GM19099 (cell line): ENCODE results near the gene MRPL30.

Source experiments
- POLR2A ChIP-seq: IDR thresholded peaks from 3 replicates; pipeline ENCODE4 v1.6.1; 2011; ENCODE audit warnings: low read depth; ENCODE audit not compliant: insufficient read length; ENCODE audit errors: extremely low read depth

The MRPL30 gene

DNA sequence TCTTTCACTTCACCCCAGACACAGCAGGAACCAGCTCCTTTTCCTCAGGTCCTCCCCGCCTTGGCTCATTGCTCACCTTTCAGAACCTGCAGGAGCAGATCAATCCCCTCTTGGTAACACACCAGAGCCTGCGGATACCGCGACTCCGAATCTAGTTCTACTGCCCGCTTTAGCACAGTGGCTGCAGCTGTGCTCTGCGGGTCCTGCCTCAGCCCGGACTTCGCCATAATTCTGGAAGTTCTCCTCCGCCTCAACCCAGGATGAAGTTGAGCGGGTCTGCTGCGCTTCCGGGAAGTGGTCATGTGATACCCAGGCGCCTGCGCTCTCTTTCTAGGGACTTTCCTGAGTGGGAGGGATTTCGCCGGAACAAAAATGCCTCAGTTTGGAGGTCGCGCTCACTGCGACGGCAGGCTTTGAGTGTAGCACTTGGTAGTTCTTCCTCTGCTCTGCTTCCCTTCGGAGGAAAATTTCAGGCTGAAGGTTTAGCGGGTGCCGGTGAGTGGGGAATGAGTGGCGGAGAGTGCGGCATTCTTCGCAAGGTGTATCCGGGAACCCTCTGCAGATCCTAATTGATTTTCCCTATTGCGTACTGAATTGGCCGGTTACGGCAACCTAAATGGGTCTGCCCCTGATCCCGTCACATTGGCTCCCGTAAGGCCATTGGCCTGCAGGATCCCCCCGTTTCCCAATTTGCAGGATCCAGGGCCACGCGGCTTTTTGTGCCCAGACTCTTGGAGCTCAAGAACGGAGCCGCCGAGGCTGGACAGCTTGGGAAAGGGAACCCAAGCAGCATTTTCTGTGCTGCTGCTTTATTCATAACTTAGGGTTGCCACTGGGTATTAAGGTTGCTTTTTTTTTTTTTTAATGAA is at the start of gene MRPL30, which contains the start of gene MITD1:
MRPL30 (plus strand) TSS at position 430 of the 869 bp plus-strand sequence. CDS start 5,020 bp downstream, outside the sequence.
MITD1 (minus strand) TSS at position 304 of the 869 bp plus-strand sequence; CDS start at position 227, 77 bp downstream.
- peak; percentile 91 for TF ChIP-seq POLR2A

DNA sequence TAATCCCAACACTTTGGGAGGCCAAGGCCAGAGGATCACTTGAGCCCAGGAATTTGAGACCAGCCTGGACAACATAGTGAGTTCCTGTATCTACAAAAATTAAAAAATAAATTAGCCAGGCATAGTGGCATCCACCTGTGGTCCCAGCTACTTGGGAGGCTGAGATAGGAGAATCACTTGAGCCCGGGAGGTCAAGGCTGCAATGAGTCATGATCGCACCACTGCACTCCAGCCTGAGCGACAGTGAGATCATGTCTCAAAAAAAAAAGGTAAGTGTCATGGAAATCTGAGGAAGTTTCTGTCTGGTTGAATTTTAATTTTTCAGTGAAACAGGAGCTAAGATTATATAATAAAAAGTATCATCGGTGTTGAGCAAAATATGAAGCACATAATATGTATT is 42.0 kb upstream of the MRPL30 start:
- TF ChIP-seq POLR2A = no peak

DNA sequence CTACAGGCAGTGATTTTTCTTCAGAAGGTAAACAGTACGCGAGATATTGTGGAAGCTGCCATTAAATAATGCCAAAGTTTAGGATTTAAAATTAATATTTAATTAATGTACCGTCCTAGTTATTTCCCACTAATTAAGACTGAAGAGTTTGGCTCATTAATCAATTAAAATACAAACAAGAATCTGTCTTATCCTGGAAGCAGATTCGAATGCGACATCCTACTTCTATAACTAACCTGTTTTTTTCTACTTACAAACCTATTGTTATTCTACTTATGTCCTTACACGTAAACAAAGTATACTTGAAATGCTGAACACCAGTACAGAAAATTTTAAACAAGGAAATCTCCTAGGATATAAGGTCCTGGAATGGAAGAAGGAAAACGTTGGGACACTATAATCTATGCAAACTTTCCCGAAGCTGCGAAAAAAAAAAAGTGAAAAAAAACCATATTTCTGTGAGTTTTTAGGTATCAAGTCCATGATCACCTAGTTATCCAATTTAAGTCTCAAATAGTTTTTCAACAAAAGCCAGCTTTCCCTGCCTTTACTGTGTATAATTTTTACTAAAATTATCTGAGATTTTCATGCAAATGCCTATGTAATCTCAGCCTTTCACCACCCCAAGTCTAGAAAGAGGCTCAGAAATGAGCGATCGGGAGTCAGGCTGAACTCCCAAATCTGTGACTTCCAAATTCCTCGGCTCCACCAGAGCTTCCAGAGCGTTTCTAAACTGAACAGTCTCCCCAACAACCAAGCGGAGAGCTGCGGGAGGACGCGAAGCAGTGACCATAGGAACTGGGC is 40.7 kb upstream of the MRPL30 start:
- TF ChIP-seq POLR2A = no peak

DNA sequence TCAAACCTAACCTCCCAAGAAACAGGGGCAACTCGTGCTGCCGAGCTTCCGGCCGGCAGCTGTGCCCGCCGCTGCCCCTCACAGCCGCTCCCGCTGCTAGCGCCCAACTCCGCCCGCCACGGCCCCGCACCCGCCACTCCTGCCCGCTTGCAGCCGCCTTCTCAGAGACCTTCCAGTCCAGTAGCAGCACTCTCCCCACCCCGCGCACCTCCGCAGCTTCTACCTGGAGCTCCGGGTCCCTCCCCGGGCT is 40.2 kb upstream of the MRPL30 start:
- TF ChIP-seq POLR2A = no peak

DNA sequence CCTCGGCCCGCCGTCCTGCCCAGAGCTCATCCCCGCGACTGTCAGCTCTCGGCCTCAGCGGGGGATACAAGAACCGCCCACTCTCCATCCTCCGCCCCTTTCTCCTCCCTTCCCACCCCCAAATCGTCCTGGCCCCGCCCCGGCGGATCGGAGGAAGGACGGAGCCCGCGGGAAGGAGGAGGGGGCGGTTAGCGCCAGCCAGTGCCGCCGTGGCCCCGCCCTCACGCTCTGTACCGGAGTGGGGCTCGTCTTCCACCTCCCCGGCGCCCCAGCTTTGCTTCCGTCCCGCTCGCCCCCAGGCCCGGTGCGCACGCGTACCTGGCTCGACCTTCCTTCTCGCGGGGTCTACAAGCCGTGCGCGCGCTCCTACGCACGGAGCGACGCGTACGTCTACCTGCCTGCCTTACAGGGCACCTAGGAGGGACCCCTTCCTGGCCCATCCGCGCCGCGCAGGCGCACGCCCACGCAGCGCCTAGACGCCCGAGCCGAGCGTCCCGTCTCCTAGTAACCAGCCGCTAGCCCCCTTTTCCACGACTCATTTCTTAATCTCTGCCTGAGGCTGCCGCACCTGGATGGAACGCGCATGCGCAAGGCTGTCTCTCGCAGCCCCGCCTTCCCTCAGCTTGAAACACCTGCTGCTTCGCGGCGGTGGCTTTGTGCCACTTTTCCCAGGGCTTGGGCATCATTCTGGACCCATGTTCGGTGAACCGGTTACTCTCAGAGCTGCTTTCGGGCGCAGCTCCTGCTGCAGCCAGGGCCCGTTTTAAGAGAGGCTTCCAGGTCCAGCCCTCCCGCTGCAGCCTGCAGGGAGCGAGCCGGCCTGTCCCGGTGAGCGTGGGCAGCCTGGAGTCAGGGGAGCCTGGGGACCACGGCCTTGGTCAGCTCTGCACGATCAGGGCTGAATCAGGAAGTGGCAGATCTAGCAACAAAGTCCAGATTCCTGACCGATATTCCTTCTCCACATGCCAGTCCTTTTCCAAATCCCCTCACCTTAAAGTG is 39.6 kb upstream of the MRPL30 start, which contains the start of gene C2orf15:
C2orf15 (plus strand) TSS at position 598 of the 999 bp plus-strand sequence. CDS start 8,852 bp downstream, outside the sequence.
- peak; percentile 84 for TF ChIP-seq POLR2A

DNA sequence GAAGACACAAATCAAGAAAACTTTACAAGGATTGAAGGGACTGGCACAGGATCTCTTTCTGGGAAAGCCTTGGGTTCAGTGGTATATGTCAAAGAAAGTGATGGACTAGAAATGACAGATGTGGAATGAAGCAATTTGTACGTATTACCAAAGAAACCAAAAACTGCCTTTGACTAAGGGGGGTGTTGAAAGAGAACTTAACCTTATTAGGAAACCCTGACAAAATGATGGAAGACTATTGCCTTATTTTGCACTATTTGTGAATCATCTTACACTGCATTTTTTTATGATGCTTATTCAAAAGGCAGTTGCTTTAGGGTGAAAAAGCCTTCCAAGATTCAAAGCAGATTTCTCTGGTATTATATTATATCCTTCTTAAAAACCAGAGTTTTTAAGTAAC is 30.3 kb upstream of the MRPL30 start:
- no peak for TF ChIP-seq POLR2A

DNA sequence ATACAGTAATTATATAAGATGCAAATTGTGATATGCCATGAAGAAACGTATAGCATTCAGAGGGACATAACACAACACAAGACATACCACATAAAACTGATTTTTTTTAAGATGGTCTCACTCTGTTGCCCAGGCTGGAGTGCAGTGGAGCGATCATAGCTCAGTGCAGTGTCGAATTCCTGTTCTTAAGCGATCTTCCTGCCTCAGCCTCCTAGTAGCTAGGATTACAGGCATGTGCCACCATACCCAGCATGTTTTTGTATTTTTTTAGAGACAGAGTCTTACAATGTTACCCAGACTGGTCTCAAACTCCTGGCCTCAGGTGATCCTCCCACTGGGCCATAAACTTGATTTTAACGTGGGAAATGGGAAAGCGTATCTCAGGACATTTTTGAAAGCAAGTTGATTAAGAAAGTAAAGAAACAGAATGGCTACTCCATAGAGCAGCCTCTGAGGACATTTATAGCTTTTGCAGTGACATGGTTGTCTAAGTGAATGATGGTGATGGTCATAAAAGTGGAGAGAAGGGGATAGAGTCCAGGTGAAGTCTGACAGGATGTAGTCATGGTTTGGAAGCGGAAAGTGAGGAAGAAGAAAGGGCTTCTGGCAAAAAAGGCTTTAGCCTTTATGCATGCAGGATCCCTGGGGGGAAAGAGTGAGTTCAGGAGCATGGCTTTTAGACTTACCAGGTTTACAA is 28.6 kb upstream of the MRPL30 start:
- TF ChIP-seq POLR2A = no peak

DNA sequence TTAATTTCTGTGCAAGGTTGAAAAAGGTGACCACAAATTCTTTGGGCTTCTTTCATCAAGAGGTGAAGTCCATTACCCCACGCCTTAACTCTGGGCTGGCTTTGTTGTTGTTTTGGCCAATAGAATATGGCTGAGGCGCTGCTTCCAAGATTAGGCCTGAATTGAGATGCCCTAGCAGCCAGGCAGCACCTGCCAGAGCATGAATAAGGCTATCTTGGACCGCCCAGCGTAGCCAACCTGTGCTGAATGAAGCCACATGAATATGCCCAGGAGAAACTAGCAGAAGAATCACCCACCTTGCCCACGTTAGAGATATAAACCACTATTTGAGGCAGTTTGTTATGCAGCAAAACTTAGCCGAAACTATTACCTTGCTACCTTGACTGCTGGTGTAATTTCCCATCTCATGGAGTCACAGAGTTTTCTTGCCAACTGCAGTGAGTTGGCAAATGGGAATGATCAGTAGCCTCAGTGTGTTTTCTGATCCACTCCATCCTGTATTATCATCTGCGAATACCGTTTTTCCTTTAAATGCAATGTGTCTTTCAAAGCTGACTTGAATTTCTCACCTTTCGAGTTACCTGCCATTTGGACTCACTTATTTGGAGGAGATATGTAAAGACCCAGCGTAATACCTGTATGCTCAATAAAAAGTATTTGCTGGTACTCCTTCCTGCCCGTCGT is 26.9 kb upstream of the MRPL30 start:
- no peak for TF ChIP-seq POLR2A

DNA sequence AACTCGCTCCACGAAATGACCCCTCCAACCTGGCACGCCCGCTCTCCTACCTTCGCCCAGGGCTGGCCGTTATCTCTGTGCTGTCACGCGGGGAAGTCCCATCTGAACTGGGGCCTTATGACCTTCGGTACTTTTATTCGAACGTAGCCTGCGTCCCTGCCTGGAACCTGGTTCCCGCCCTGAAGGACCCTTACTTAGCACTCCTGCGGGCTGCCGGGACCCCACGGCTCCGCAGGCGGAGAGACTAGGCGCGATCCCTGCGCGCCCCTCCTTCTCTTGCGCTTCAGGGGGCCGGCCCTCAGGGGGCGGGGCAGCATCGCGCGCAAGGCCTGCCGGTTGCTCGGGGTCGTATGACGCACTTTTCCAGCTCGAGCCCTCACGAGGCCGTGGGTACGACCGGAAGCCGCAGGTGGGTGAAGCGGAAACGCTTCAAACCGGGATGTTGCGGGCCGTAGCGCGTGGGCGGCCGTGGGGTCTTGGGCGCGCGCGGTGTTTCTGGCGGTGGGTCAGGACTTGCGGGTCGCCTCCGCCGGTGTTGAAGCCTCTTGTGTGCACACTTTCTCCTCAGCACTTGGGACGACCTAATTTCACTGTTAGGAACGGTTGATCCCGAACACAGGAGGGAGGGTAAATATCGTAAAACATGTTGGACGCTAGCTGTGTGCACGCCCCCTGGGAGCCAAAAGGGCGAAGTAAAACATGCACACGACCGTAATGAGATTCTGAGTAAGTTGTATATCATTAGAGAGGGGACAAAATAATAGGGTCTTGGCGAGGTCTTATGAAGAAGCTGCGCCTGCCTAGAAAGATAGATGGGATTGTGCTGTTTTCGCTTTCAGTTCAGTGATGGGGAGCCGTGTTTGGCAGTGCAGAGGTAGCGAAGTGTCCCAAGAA is 26.1 kb upstream of the MRPL30 start, which contains the start of the genes LIPT1 and TSGA10:
LIPT1 (plus strand) TSS at position 325 of the 894 bp plus-strand sequence. CDS start 6,991 bp downstream, outside the sequence.
TSGA10 (minus strand) TSS at position 300 of the 894 bp plus-strand sequence. CDS start 45,503 bp downstream, outside the sequence.
- peak; percentile 91 for TF ChIP-seq POLR2A

DNA sequence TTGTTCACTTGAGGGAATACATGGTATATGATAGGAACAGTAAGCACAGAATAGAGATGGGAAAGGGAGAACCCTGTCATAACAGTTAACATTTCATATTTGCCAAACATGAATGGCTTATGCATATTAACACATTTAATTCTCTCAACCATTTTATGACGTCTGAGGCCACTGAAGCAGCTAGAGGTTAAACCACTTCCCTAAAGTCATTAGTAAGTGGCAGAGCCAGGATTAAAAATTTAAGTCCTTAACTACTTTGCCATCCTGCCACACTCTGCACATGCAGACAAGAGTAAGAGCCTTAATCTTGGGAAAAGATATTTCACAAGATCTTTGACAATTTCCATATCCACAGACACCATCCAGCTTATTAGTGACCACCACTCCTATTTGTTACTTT is 24.1 kb upstream of the MRPL30 start:
- no peak for TF ChIP-seq POLR2A

DNA sequence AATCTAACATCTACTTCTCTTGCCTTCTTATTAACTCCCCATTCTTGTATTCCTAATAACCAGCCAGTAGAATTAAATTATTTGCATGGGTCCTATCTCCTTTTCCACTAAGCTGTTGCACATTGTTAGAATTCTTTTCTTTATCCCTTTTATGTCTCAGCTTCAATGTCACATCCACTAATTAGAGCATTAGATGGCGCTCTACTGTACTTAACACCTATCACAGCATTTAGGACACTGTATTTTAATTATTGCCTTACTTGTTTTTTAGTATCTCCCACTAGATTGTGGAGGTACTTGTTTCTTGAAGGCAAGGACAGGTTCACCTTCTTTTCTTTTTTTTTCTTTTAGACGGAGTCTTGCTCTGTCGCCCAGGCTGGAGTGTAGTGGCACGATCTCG is 22.4 kb upstream of the MRPL30 start:
- no peak for TF ChIP-seq POLR2A

DNA sequence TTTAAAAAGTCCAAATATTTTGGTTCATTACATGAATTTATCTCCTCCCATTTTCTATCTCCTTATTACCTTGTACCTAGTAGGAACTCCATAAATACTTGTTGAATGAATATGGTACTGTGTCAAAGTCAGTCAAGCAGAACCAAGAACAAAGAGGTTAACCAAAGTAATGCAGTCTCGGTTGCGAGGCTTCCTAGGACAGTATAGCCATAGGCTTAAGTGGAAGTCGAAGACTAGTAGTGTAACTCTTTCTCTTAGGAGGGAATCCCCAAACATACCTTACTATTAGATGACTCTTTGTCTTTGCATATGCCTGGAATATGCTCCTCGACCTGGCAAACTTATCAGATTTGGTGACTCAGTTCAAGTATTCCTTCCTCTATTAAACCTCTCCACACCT is 21.4 kb upstream of the MRPL30 start:
- TF ChIP-seq POLR2A = no peak
